B cell (primary cell): Measurements from ENCODE around the gene ZNF256. TPM values are rescaled to one million over a fixed set of nuclear protein-coding genes. Genes with fewer than 3 reads are reported as not detected.
A peak's percentile ranks its signal among the peaks of the same experiment; 100 is the strongest.
"Not testable (repeated sequence)": the region's sequence is repeated elsewhere in the genome, so short reads cannot be mapped to it uniquely, and the experiment has no call there.

Source experiments
- ATAC-seq: fragments of 200-7000 bp; cut with Tn5 transposase; one replicate; pipeline ENCODE4 v1.10.0; 2021; ENCODE audit warnings: low read depth, mild to moderate bottlenecking, moderate number of reproducible peaks, moderate library complexity
- CTCF ChIA-PET: fragments of 350-600 bp; sonication (Branson Sonifier 250); formaldehyde crosslinking; loops from one replicate; lab custom pipeline; 2021; ENCODE audit warnings: antibody characterized with exemption, inconsistent platforms; lab: Charles Lee
- POLR2A ChIA-PET: fragments of 350-600 bp; sonication (Branson Sonifier 250); formaldehyde crosslinking; loops from one replicate; lab custom pipeline; 2021; ENCODE audit warnings: antibody characterized with exemption; lab: Charles Lee
- DNase-seq: peaks from one replicate; pipeline ENCODE4 v3.0.0; 2013
- H2AFZ ChIP-seq: 2 replicates; pipeline ENCODE4 v1.6.1; 2012; ENCODE audit warnings: mild to moderate bottlenecking, low read depth, low read length; ENCODE audit not compliant: insufficient read depth, poor library complexity, severe bottlenecking
- H3K27ac ChIP-seq, 2 donors: 1 replicate in 1 of 2; 2 replicates in 1 of 2; pipeline ENCODE4 v1.5.1; 2012 to 2013; ENCODE audit warnings: low read length in 2 of 2, mild to moderate bottlenecking in 2 of 2, moderate library complexity in 1 of 2
- H3K27me3 ChIP-seq, 4 experiments: fragments of 200-600 bp in 1 of 4; sonication (generic) in 1 of 4; replicated peaks in 1 of 4; 1 replicate in 2 of 4; 2 replicates in 2 of 4; pipeline versions ENCODE4 v1.6.1 to v1.7.0; 2013 to 2016; ENCODE audit warnings: low read length in 3 of 4, mild to moderate bottlenecking in 2 of 4, mixed read lengths in 1 of 4, moderate library complexity in 1 of 4; ENCODE audit not compliant: insufficient read depth in 4 of 4, control insufficient read depth in 3 of 4; ENCODE audit errors: control extremely low read depth in 1 of 4
- H3K36me3 ChIP-seq, 2 experiments: replicated peaks in 1 of 2; 1 replicate in 1 of 2; 2 replicates in 1 of 2; pipeline versions ENCODE4 v1.6.1 to v1.7.1; 2013; ENCODE audit warnings: low read length in 1 of 2; ENCODE audit not compliant: insufficient read depth in 2 of 2, control insufficient read depth in 1 of 2; ENCODE audit errors: control extremely low read depth in 1 of 2, extremely low read depth in 1 of 2
- H3K4me1 ChIP-seq, 2 donors: fragments of 200-600 bp in 1 of 2; sonication (generic) in 1 of 2; 1 replicate in 1 of 2; 2 replicates in 1 of 2; pipeline versions ENCODE4 v1.5.1 to v1.6.1; 2013 to 2017; ENCODE audit warnings: low read length in 2 of 2; ENCODE audit not compliant: control insufficient read depth in 2 of 2, insufficient read depth in 2 of 2
- H3K4me2 ChIP-seq: replicated peaks from 2 replicates; pipeline ENCODE3; 2012; ENCODE audit warnings: mild to moderate bottlenecking, low read depth, low read length; ENCODE audit not compliant: poor library complexity, severe bottlenecking
- H3K4me3 ChIP-seq, 5 experiments: fragments of 200-600 bp in 1 of 5; sonication (generic) in 1 of 5; 1 replicate in 3 of 5; 2 replicates in 2 of 5; pipeline versions ENCODE4 v1.5.1 to v1.7.0; 2011 to 2016; ENCODE audit warnings: low read length in 4 of 5, mild to moderate bottlenecking in 4 of 5, low read depth in 2 of 5, control low read depth in 1 of 5, moderate library complexity in 1 of 5; ENCODE audit not compliant: insufficient read depth in 1 of 5; ENCODE audit errors: control extremely low read depth in 1 of 5, extremely low read depth in 1 of 5
- H3K79me2 ChIP-seq: fragments of 200-600 bp; sonication (generic); one replicate; pipeline ENCODE4 v1.6.0; 2016; ENCODE audit warnings: low read length; ENCODE audit not compliant: control insufficient read depth, insufficient read depth
- H3K9ac ChIP-seq: fragments of 200-600 bp; sonication (generic); 2 replicates; pipeline ENCODE4 v1.6.1; 2017; ENCODE audit warnings: mild to moderate bottlenecking, low read length, moderate library complexity
- H3K9me3 ChIP-seq, 3 donors: one replicate each; pipeline versions ENCODE4 v1.6.1 to v1.7.1; 2013; ENCODE audit warnings: low read length in 2 of 3; ENCODE audit not compliant: control insufficient read depth in 2 of 3, insufficient read depth in 1 of 3; ENCODE audit errors: control extremely low read depth in 1 of 3
- H4K20me1 ChIP-seq: 2 replicates; pipeline ENCODE4 v1.6.0; 2012; ENCODE audit warnings: mild to moderate bottlenecking, low read length; ENCODE audit not compliant: insufficient read depth, control insufficient read depth, poor library complexity, severe bottlenecking
- H3K27ac Mint-ChIP-seq: one replicate; pipeline ENCODE4 v1.8.0; 2021; ENCODE audit warnings: mixed read lengths
- H3K27me3 Mint-ChIP-seq: one replicate; pipeline ENCODE4 v1.8.0; 2021; ENCODE audit warnings: mixed read lengths
- H3K4me1 Mint-ChIP-seq: one replicate; pipeline ENCODE4 v1.8.0; 2021; ENCODE audit warnings: mixed read lengths
- H3K4me3 Mint-ChIP-seq: one replicate; pipeline ENCODE4 v1.8.0; 2021; ENCODE audit warnings: mixed read lengths
- H3K9me3 Mint-ChIP-seq: one replicate; pipeline ENCODE4 v1.8.0; 2022; ENCODE audit warnings: mixed read lengths; ENCODE audit not compliant: insufficient read depth
- EZH2 ChIP-seq: IDR thresholded peaks from 2 replicates; pipeline ENCODE4 v1.6.1; 2012; ENCODE audit warnings: borderline replicate concordance, low read depth, mild to moderate bottlenecking, moderate library complexity, low read length; ENCODE audit not compliant: insufficient read depth, poor library complexity, severe bottlenecking
- WGBS: methylation state at CpG from one replicate; pipeline ENCODE4 v1.1.5; 2013; ENCODE audit warnings: missing lambda C conversion rate; ENCODE audit not compliant: insufficient coverage; 5-methylcytosine and 5-hydroxymethylcytosine counted together
- intact Hi-C: fragments of 100-400 bp; cut with micrococcal nuclease; formaldehyde crosslinking; loops from one replicate; pipeline ENCODE4 v1.10.0; 2022
- polyA plus RNA-seq: library from polyadenylated mRNA; depleted of rRNA; stranded (reverse); fragments of >200 nt; gene quantifications from 2 replicates; pipeline ENCODE4 v1.2.3, GENCODE V29; 2012
- total RNA-seq, 2 donors: library from RNA; stranded (reverse); fragments of 120-200 nt in 1 of 2; gene quantifications; 1 replicate in 1 of 2; 2 replicates in 1 of 2; pipeline versions ENCODE4 v1.2.3 to v1.2.4, GENCODE V29; 2013 to 2022
- TF ChIP-seq, protein P1 (sequence below): fragments of 200-600 bp; IDR thresholded peaks from one replicate; pipeline ENCODE4 v1.8.0; 2022; ENCODE audit warnings: antibody characterized with exemption, mild to moderate bottlenecking

ZNF256 gene
- total and polyA plus RNA-seq, 2 donors (not counting 1 experiment from before 2014, with no cell fraction given) = 10.0 to 18.3 TPM

DNA sequence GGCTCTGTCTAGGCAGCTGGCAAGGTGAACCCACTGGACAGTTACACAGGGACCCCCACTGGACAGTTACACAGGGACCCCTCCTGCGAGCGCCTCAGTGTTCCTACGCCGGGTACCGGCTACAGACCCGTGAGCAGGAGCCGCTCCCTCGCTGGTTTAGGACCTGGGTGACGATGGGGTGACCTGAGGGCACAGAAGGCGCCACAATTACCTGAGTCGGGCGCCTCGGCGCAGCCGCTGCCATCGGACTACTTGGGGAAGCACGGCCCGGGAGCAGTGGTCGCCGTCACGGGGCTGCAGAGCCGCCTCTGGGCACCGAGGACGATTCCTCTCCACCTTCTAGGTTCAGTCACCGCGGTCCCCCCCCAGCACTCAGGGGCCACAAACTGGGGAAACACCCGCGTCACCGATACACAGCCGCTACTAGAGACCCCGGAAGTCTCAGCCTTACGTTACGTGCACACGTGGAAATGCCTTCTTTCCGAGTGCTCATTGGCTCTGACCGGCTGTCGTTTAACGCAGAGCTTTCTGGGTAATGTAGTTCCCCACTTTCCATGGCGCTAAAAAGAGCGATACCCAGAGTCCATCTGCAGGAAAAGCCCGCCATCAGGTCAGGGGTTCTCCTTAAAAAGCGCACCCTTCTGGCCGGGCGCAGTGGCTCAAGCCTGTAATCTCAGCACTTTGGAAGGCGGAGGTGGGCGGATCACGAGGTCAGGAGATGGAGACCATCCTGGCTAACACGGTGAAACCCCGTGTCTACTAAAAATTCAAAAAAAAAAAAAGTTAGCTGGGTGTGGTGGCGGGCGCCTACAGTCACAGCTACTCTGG, 31.1 kb downstream of the ZNF256 start, which contains the start of gene ZNF417:
Gene ZNF417, minus strand, starts transcription at position 425 of the 828 bp plus-strand sequence. Its CDS starts 181 bp downstream, at position 244.
- 2% methylated on average over 42 of the region's 51 CpGs for WGBS
- not testable (repeated sequence) for H3K9me3 Mint-ChIP-seq

DNA sequence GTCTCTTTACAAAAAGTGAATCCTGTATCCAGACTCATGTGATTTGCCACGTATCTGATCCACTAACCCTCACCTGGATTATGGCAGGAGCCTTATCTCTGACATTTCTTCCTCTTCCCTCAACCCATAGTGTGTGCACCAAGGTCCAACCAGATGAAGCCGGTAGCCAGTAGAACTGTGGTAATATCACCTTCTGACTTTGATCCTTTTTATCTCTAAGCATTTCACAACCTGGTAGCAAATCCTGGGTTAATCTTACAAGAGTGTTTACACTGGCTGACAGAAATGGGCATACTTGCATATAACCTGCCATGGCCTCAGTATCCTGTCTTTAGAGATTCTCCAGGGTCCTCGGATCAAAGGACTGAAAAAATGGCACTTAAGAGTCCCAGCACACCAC, 33.0 kb downstream of the ZNF256 start:
- peaks cover 38% of the 10 kb centered on the region for H3K79me2 ChIP-seq
- TF ChIP-seq, protein P1, sequence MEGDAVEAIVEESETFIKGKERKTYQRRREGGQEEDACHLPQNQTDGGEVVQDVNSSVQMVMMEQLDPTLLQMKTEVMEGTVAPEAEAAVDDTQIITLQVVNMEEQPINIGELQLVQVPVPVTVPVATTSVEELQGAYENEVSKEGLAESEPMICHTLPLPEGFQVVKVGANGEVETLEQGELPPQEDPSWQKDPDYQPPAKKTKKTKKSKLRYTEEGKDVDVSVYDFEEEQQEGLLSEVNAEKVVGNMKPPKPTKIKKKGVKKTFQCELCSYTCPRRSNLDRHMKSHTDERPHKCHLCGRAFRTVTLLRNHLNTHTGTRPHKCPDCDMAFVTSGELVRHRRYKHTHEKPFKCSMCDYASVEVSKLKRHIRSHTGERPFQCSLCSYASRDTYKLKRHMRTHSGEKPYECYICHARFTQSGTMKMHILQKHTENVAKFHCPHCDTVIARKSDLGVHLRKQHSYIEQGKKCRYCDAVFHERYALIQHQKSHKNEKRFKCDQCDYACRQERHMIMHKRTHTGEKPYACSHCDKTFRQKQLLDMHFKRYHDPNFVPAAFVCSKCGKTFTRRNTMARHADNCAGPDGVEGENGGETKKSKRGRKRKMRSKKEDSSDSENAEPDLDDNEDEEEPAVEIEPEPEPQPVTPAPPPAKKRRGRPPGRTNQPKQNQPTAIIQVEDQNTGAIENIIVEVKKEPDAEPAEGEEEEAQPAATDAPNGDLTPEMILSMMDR = no peak
- no peak for TF ChIP-seq EZH2
- WGBS = 100% methylated on average over 2 of the region's 3 CpGs
- Mint-ChIP-seq H3K27ac (peak overlapping the region; percentile 26), H3K9me3 (no peaks in the 10 kb centered on the region), H3K4me3 (peak overlapping the region; percentile 96), H3K4me1 (peaks cover 40% of the 10 kb centered on the region), H3K27me3 (no peaks in the 10 kb centered on the region)
- ATAC-seq (no peak), DNase-seq (no peak)
- H3K9ac ChIP-seq = no peak overlapping the region
- H3K27ac ChIP-seq = no peak overlapping the region
- H3K9me3 ChIP-seq = peaks cover 0 to 9% (median 0%) of the 10 kb centered on the region in 3 donors
- ChIA-PET CTCF (interaction anchor here (1.0 kb wide), 2 partner anchors 11 to 167 kb away, joined by 3 read pairs; partner anchors contain the start of gene ZNF776), POLR2A (no interaction called here)
- intact Hi-C loops = no loop called here
- H3K4me3 ChIP-seq = no peak overlapping the region
- peaks cover 9 to 13% of the 10 kb centered on the region in 2 donors for H3K4me1 ChIP-seq
- H3K36me3 ChIP-seq = peaks cover 1 to 18% of the 10 kb centered on the region in 2 experiments
- H4K20me1 ChIP-seq = no peaks in the 10 kb centered on the region
- H3K4me2 ChIP-seq = no peak overlapping the region
- no peaks in the 10 kb centered on the region for H3K27me3 ChIP-seq
- no peak overlapping the region for H2AFZ ChIP-seq

More for the DNA sequence above, 31.1 kb downstream of the ZNF256 start, which contains the start of gene ZNF417:
- Histone ChIP-seq H3K4me3 (peak within 1 kb of the TSS; percentile 62 to 94 (median 88)), H3K4me2 (peak within 1 kb of the TSS; percentile 80), H3K4me1 (peaks cover 9 to 13% of the 10 kb centered on the region in 2 donors), H3K9ac (peak within 1 kb of the TSS; percentile 90), H3K36me3 (peaks cover 0 to 14% of the 10 kb centered on the region in 2 experiments), H2AFZ (peak within 1 kb of the TSS; percentile 91), H3K79me2 (peaks cover 38% of the 10 kb centered on the region), H3K27ac (peak within 1 kb of the TSS; percentile 71 to 86)
- peaks cover 40% of the 10 kb centered on the region for H3K4me1 Mint-ChIP-seq
- intact Hi-C loops = loop anchor here (1.0 to 5.0 kb wide), 7 partner anchors 19 to 553 kb away; partner anchors contain the start of genes TRAPPC2B, ZNF256, ZNF418 and ZNF547
- H3K27ac Mint-ChIP-seq = peak within 1 kb of the TSS; percentile 94
- H4K20me1 ChIP-seq, H3K27me3 ChIP-seq, H3K27me3 Mint-ChIP-seq, H3K9me3 ChIP-seq: not testable (repeated sequence)
- ATAC-seq = peak; percentile 99
- POLR2A ChIA-PET = interaction anchor here (0.5 to 1.5 kb wide), 7 partner anchors 67 to 209 kb away, joined by 3 to 10 read pairs (median 4); partner anchors contain the start of genes ZNF135, ZNF587, ZNF606 and ZNF671
- peak within 1 kb of the TSS; percentile 96 for H3K4me3 Mint-ChIP-seq
- CTCF ChIA-PET = interaction anchor here (0.6 to 1.2 kb wide), 5 partner anchors 13 to 644 kb away, joined by 3 to 4 read pairs (median 3); partner anchors contain the start of genes ZNF418 and ZNF671
- peak; percentile 94 for DNase-seq
